ENCODE results near the gene RHOC. TPM values are rescaled to one million over a fixed set of nuclear protein-coding genes. Genes with fewer than 3 reads are reported as not detected.

RHOC gene
- total RNA-seq, 2 experiments from 2014 or later = 34.2 to 34.7 TPM

DNA sequence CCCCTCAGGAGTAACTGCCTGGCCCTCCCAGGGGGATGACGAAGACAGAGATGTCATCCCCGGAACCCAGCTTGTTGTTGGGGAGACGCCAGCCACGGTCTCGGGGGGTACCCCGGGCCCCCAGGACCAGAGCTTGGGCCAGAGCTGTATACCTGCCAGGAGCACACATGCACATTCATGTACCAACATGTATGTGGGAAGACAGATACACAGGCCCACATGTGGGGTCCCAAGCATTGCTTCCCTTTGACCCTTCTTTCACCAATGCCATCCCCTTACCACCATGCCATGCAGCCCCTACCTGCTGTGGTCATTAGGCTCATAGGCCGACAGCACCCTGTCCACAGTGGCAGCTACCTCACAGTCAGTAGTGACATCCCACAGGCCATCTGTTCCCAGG lies 3.2 kb upstream of the RHOC start:
- intact Hi-C loops (cut with micrococcal nuclease) = loop anchor here (2.0 kb wide), 1 partner anchor 205 kb away; no protein-coding TSS in a partner anchor

DNA sequence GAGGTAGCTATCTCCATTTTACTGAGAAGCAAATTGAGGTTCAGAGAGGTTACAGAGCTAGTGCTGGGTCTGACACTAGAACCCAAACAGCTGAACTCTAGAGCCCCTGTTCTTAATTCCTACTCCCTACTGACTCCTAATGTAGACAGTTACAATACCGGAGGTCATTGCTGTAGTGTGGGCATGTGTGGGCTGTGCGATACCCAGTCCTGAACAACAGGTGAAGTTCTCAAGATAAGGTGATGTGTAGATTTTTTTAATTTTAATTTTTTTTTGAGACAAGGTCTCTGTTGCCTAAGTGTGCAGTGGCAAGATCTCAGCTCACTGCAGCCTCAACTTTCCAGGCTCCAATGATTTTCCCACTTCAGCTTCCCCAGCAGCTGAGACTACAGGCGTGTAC lies 1.6 kb upstream of the RHOC start:
- Mint-ChIP-seq H3K9me3 (no peaks in the 10 kb centered on the region), H3K4me3 (no peak overlapping the region), H3K27me3 (peaks cover 22% of the 10 kb centered on the region), H3K4me1 (ENCODE audit: low read depth) (peaks cover 32% of the 10 kb centered on the region), H3K36me3 (ENCODE audit: low read depth) (no peaks in the 10 kb centered on the region), H3K27ac (no peak overlapping the region)
- intact Hi-C loops (cut with micrococcal nuclease) = loop anchor here (5.0 to 10.0 kb wide), 2 partner anchors 36 to 94 kb away; partner anchors contain the start of genes CAPZA1, MOV10 and ST7L
- ChIA-PET POLR2A (interaction anchor here (1.1 kb wide), 1 partner anchor 34 kb away, joined by 6 read pairs; the partner anchor contains the start of gene MOV10), CTCF (interaction anchor here (0.7 to 4.2 kb wide), 15 partner anchors 10 to 1024 kb away, joined by 3 to 41 read pairs (median 4); partner anchors contain the start of genes CAPZA1, MOV10 and ST7L)
- TF ChIP-seq, protein P1, sequence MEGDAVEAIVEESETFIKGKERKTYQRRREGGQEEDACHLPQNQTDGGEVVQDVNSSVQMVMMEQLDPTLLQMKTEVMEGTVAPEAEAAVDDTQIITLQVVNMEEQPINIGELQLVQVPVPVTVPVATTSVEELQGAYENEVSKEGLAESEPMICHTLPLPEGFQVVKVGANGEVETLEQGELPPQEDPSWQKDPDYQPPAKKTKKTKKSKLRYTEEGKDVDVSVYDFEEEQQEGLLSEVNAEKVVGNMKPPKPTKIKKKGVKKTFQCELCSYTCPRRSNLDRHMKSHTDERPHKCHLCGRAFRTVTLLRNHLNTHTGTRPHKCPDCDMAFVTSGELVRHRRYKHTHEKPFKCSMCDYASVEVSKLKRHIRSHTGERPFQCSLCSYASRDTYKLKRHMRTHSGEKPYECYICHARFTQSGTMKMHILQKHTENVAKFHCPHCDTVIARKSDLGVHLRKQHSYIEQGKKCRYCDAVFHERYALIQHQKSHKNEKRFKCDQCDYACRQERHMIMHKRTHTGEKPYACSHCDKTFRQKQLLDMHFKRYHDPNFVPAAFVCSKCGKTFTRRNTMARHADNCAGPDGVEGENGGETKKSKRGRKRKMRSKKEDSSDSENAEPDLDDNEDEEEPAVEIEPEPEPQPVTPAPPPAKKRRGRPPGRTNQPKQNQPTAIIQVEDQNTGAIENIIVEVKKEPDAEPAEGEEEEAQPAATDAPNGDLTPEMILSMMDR (IDR thresholded peaks at IDR 0.05) = no peak
- ATAC-seq = no peak
- no peak for DNase-seq

More for the DNA sequence above, 3.2 kb upstream of the RHOC start:
- no peak for DNase-seq
- no peak overlapping the region for H3K4me3 Mint-ChIP-seq
- ChIA-PET POLR2A (interaction anchor here (1.5 kb wide), 1 partner anchor 35 kb away, joined by 6 read pairs; the partner anchor contains the start of gene MOV10), CTCF (interaction anchor here (0.9 to 4.2 kb wide), 7 partner anchors 9 to 362 kb away, joined by 3 to 41 read pairs (median 7); partner anchors contain the start of gene LRIG2)
- ATAC-seq = no peak
- no peaks in the 10 kb centered on the region for H3K36me3 Mint-ChIP-seq (ENCODE audit: low read depth)
- no peak overlapping the region for H3K27ac Mint-ChIP-seq
- peaks cover 23% of the 10 kb centered on the region for H3K4me1 Mint-ChIP-seq (ENCODE audit: low read depth)
- H3K27me3 Mint-ChIP-seq = peaks cover 32% of the 10 kb centered on the region
- no peaks in the 10 kb centered on the region for H3K9me3 Mint-ChIP-seq
- TF ChIP-seq, protein P1 (IDR thresholded peaks at IDR 0.05) = no peak

DNA sequence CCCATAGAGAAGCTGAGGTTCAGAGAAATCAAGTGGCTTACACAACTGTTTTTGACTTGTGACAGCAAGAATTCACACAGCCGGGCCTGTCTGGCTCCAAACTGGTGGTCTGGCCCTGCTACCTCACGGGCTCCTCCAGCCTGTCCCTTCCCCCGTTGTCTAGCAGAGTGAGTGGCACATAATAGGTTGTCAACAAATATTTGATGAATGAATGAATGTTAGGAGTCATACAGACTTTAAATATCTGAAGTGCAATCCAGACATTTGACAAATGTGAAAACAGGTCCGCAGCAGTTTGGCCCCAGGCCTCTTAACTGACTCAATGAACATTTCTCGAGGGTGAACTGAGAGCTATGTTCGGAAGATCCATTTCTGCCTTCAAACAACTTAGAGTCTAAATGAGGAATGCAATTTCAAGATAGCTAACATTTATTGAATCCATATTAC lies 1.1 kb upstream of the RHOC start:
- H3K27me3 Mint-ChIP-seq = peaks cover 19% of the 10 kb centered on the region
- H3K9me3 Mint-ChIP-seq = no peaks in the 10 kb centered on the region
- CTCF ChIA-PET = interaction anchor here (0.7 to 4.2 kb wide), 18 partner anchors 9 to 1025 kb away, joined by 3 to 41 read pairs (median 4); partner anchors contain the start of genes CAPZA1, MOV10 and ST7L
- intact Hi-C loops (cut with micrococcal nuclease) = loop anchor here (5.0 to 10.0 kb wide), 2 partner anchors 36 to 93 kb away; partner anchors contain the start of genes CAPZA1, MOV10 and ST7L
- POLR2A ChIA-PET = interaction anchor here (1.1 kb wide), 1 partner anchor 33 kb away, joined by 6 read pairs; the partner anchor contains the start of gene MOV10
- H3K4me3 Mint-ChIP-seq = peak overlapping the region; percentile 70
- no peak overlapping the region for H3K27ac Mint-ChIP-seq
- DNase-seq (no peak), ATAC-seq (no peak)
- no peaks in the 10 kb centered on the region for H3K36me3 Mint-ChIP-seq (ENCODE audit: low read depth)
- peaks cover 32% of the 10 kb centered on the region for H3K4me1 Mint-ChIP-seq (ENCODE audit: low read depth)
- TF ChIP-seq, protein P1 (IDR thresholded peaks at IDR 0.05) = no peak

DNA sequence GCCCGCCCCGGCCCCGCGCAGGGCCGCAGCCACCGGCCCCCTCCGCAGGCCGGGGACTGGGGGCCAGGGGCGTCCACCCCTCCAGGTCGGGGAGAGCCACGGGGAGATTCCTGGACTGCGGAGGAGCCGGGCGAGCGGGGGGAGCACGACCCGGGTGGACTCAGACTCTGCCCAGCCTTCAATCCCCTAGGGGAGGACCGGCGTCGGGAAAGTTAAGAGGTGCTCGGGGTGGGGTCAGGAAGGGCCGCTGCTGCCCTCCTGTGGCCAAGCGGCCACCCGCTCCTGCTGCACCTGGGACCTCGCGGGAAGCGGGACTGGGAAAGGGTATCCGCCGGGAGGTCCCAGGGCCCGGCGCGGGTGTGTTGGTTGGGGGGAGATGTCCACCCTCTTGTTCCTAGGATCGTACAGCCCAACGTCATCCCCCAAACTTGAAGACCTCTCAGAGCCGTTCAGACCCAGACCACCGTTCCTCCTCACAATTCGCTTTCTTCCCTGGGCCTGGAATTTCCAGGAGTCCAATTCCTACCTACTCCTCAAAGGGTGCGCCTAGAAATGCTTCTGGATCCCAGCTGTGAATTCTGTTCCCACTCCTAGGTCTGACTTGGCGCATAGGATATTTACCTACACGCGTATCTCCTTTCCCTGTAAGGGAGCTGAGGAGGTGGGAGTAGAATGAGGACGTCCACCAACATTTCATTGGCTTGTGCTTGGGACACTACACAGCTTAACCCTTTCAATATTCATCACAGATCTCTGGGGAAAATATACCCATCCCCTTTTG lies 484 bp upstream of the RHOC start:
- peaks cover 16% of the 10 kb centered on the region for H3K27me3 Mint-ChIP-seq

More for the DNA sequence above, 484 bp upstream of the RHOC start:
- peak; percentile 75 for DNase-seq
- ChIA-PET CTCF (interaction anchor here (0.6 to 4.2 kb wide), 19 partner anchors 9 to 1025 kb away, joined by 3 to 41 read pairs (median 3); partner anchors contain the start of genes CAPZA1, LRIG2, MOV10 and ST7L), POLR2A (interaction anchor here (1.1 to 1.3 kb wide), 2 partner anchors 28 to 32 kb away, joined by 3 to 6 read pairs; partner anchors contain the start of gene MOV10)
- peak; percentile 50 for ATAC-seq
- TF ChIP-seq, protein P1 (IDR thresholded peaks at IDR 0.05) = peak; percentile 89
- Mint-ChIP-seq H3K27ac (no peak overlapping the region), H3K9me3 (no peaks in the 10 kb centered on the region), H3K4me1 (ENCODE audit: low read depth) (peaks cover 36% of the 10 kb centered on the region), H3K4me3 (peak overlapping the region; percentile 70), H3K36me3 (ENCODE audit: low read depth) (no peaks in the 10 kb centered on the region)
- intact Hi-C loops (cut with micrococcal nuclease) = loop anchor here (2.0 to 10.0 kb wide), 3 partner anchors 35 to 317 kb away; partner anchors contain the start of genes CAPZA1, MOV10 and ST7L

Data from activated CD8-positive, alpha-beta T cell treated with anti-CD3 and anti-CD28 coated beads for 36 hours (primary cell).